HFF-Myc (cell line): Measurements from ENCODE around the gene SPATA12.

ENCODE experiments used
- DNase-seq: peaks from one replicate; pipeline ENCODE4 v3.0.0-alpha.2; 2011; ENCODE audit warnings: low read depth; ENCODE audit errors: extremely low read depth
- H3K4me3 ChIP-seq: replicated peaks from 2 replicates; pipeline ENCODE4 v1.5.1; 2011; ENCODE audit warnings: low read depth, mild to moderate bottlenecking, control low read depth, low read length
- CTCF ChIP-seq: IDR thresholded peaks from 2 replicates; pipeline ENCODE4 v1.5.1; 2012; ENCODE audit warnings: mild to moderate bottlenecking, low read depth, low read length, control low read depth; ENCODE audit errors: missing control alignments

Gene SPATA12

GRCh38 chr3:57048052-57048671 lies 12.3 kb upstream of the SPATA12 start:
- DNase-seq = peak; percentile 29
- no peak overlapping the region for H3K4me3 ChIP-seq
- TF ChIP-seq CTCF = no peak

GRCh38 chr3:57048728-57049127 lies 11.7 kb upstream of the SPATA12 start:
- H3K4me3 ChIP-seq = no peak overlapping the region
- no peak for DNase-seq
- no peak for TF ChIP-seq CTCF

GRCh38 chr3:57052662-57053061 lies 7.8 kb upstream of the SPATA12 start:
- no peak overlapping the region for H3K4me3 ChIP-seq
- TF ChIP-seq CTCF = no peak
- no peak for DNase-seq

GRCh38 chr3:57053122-57053521 lies 7.3 kb upstream of the SPATA12 start:
- no peak for TF ChIP-seq CTCF
- no peak for DNase-seq
- H3K4me3 ChIP-seq = no peak overlapping the region

- no peak for DNase-seq
- TF ChIP-seq CTCF = no peak
These were observed 3.1 kb upstream of the SPATA12 start for GRCh38 chr3:57057351-57057750.

GRCh38 chr3:57059411-57059810 lies 1.1 kb upstream of the SPATA12 start:
- no peak overlapping the region for H3K4me3 ChIP-seq
- no peak for DNase-seq
- no peak for TF ChIP-seq CTCF

More at GRCh38 chr3:57057351-57057750, 3.1 kb upstream of the SPATA12 start:
- no peak overlapping the region for H3K4me3 ChIP-seq

GRCh38 chr3:57061556-57061955 lies 1.1 kb downstream of the SPATA12 start:
- no peak overlapping the region for H3K4me3 ChIP-seq
- no peak for TF ChIP-seq CTCF
- no peak for DNase-seq
